ENCODE results near the gene HOXD9.

DNA sequence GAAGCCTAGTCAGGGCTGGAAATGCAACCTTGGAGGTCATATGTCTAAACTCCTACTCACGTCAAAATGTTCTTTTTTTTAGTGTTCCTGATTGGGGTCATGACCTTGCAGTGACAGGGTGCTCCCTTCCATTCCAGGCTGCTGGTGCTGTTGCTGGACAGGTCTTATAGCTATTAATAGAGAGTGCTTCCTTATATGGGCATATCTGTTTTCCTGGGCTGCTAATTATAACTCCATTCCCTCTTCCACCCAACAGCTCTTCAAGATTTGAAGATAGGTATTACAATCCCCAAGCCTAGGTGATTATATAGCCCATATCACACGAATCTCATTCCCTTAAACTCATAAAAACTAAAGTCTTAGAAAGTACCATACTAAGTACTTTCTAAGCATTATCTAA is 47.2 kb downstream of the HOXD9 start:
- TF ChIP-seq CTCF (IDR thresholded peaks at IDR 0.05) (no peak), POLR2AphosphoS5 (IDR thresholded peaks at IDR 0.05) (no peak), EP300 (IDR thresholded peaks at IDR 0.05) (no peak)
